Measurements from ENCODE around the gene GRAPL. TPM values are rescaled to one million over a fixed set of nuclear protein-coding genes. Genes with fewer than 3 reads are reported as not detected.
"Not testable (repeated sequence)": the region's sequence is repeated elsewhere in the genome, so short reads cannot be mapped to it uniquely, and the experiment has no call there.

GRAPL gene
- total RNA-seq, 4 donors from 2014 or later, result 2.2 to 6.9 TPM; not detected in 2

GRCh38 chr17:19141366-19142155 is 14.2 kb downstream of the GRAPL start:
- not testable (repeated sequence) for H3K27me3 ChIP-seq, H3K9me3 ChIP-seq, H3K4me1 ChIP-seq, H3K36me3 ChIP-seq
- WGBS, 2 donors (ENCODE audit: low coverage in 1 of 2), result no CpG with 5 or more reads among the region's 30 CpGs
- peak overlapping the region; percentile 55 to 77 (median 68) for H3K27ac ChIP-seq
- H3K4me3 ChIP-seq, result peak overlapping the region; percentile 29 to 39
- peak; percentile 89 for ATAC-seq

GRCh38 chr17:19142419-19142818 is 15.0 kb downstream of the GRAPL start:
- no CpG with 5 or more reads among the region's 4 CpGs for WGBS, 2 donors (ENCODE audit: low coverage in 1 of 2)
- H3K4me3 ChIP-seq, H3K27me3 ChIP-seq, H3K27ac ChIP-seq, H3K36me3 ChIP-seq, H3K9me3 ChIP-seq, H3K4me1 ChIP-seq: not testable (repeated sequence)
- peak; percentile 65 for ATAC-seq

GRCh38 chr17:19143097-19143777 is 15.8 kb downstream of the GRAPL start:
- not testable (repeated sequence) for H3K4me3 ChIP-seq, H3K27me3 ChIP-seq, H3K9me3 ChIP-seq, H3K4me1 ChIP-seq, H3K36me3 ChIP-seq, ATAC-seq, H3K27ac ChIP-seq
- WGBS, 2 donors (ENCODE audit: low coverage in 1 of 2), result no CpG with 5 or more reads among the region's 5 CpGs

GRCh38 chr17:19144373-19144772 is 17.0 kb downstream of the GRAPL start:
- not testable (repeated sequence) for H3K4me1 ChIP-seq, ATAC-seq, H3K27me3 ChIP-seq, H3K4me3 ChIP-seq, H3K27ac ChIP-seq, H3K9me3 ChIP-seq, H3K36me3 ChIP-seq
- no CpG with 5 or more reads among the region's 5 CpGs for WGBS, 2 donors (ENCODE audit: low coverage in 1 of 2)

- ATAC-seq, H3K4me3 ChIP-seq, H3K27ac ChIP-seq, H3K36me3 ChIP-seq, H3K4me1 ChIP-seq, H3K9me3 ChIP-seq, H3K27me3 ChIP-seq: not testable (repeated sequence)
- no CpG with 5 or more reads among the region's 11 CpGs for whole genome bisulfite sequencing, 2 donors (ENCODE audit: low coverage in 1 of 2)
These were observed 18.1 kb downstream of the GRAPL start for GRCh38 chr17:19145471-19145870.

- H3K4me1 ChIP-seq, ATAC-seq, H3K4me3 ChIP-seq, H3K9me3 ChIP-seq, H3K36me3 ChIP-seq, H3K27me3 ChIP-seq, H3K27ac ChIP-seq: not testable (repeated sequence)
- WGBS, 2 donors (ENCODE audit: low coverage in 1 of 2), result no CpG with 5 or more reads among the region's 9 CpGs
These were observed 23.6 kb downstream of the GRAPL start for GRCh38 chr17:19150678-19151615.

GRCh38 chr17:19157628-19158027 is 30.2 kb downstream of the GRAPL start:
- H3K27ac ChIP-seq, H3K9me3 ChIP-seq, H3K4me3 ChIP-seq, H3K36me3 ChIP-seq, H3K4me1 ChIP-seq, H3K27me3 ChIP-seq, ATAC-seq: not testable (repeated sequence)
- no CpG with 5 or more reads among the region's 8 CpGs for WGBS, 2 donors (ENCODE audit: low coverage in 1 of 2)

GRCh38 chr17:19158478-19158877 is 31.1 kb downstream of the GRAPL start:
- H3K4me3 ChIP-seq, H3K27ac ChIP-seq, H3K9me3 ChIP-seq, H3K4me1 ChIP-seq, H3K27me3 ChIP-seq, H3K36me3 ChIP-seq: not testable (repeated sequence)
- peak; percentile 71 for ATAC-seq
- no CpG with 5 or more reads among the region's 10 CpGs for WGBS, 2 donors (ENCODE audit: low coverage in 1 of 2)

- H3K27ac ChIP-seq, H3K36me3 ChIP-seq, H3K4me1 ChIP-seq, ATAC-seq, H3K9me3 ChIP-seq, H3K4me3 ChIP-seq, H3K27me3 ChIP-seq: not testable (repeated sequence)
- WGBS, 2 donors (ENCODE audit: low coverage in 1 of 2), result no CpG with 5 or more reads among the region's 2 CpGs
These were observed 31.5 kb downstream of the GRAPL start for GRCh38 chr17:19158938-19159337.

GRCh38 chr17:19161308-19162107 is 34.1 kb downstream of the GRAPL start:
- not testable (repeated sequence) for H3K36me3 ChIP-seq, ATAC-seq, H3K4me1 ChIP-seq, H3K27me3 ChIP-seq, H3K27ac ChIP-seq, H3K4me3 ChIP-seq, H3K9me3 ChIP-seq
- WGBS, 2 donors (ENCODE audit: low coverage in 1 of 2), result no CpG with 5 or more reads among the region's 13 CpGs

- not testable (repeated sequence) for H3K4me1 ChIP-seq, H3K4me3 ChIP-seq, H3K9me3 ChIP-seq, H3K27me3 ChIP-seq, H3K36me3 ChIP-seq, H3K27ac ChIP-seq
- WGBS, 2 donors (ENCODE audit: low coverage in 1 of 2), result no CpG with 5 or more reads among the region's 71 CpGs
- ATAC-seq, result peak; percentile 91
These were observed 35.2 kb downstream of the GRAPL start for GRCh38 chr17:19162384-19163216.

- not testable (repeated sequence) for H3K4me1 ChIP-seq, H3K4me3 ChIP-seq, H3K27me3 ChIP-seq, H3K9me3 ChIP-seq, ATAC-seq, H3K27ac ChIP-seq, H3K36me3 ChIP-seq
- WGBS, 2 donors (ENCODE audit: low coverage in 1 of 2), result no CpG with 5 or more reads among the region's 3 CpGs
These were observed 47.0 kb downstream of the GRAPL start for GRCh38 chr17:19174422-19174821.
